Renal cortical epithelial cell (primary cell): ENCODE measurements around the gene TMEFF1. TPM values are rescaled to one million over a fixed set of nuclear protein-coding genes. Genes with fewer than 3 reads are reported as not detected.
"Not testable (repeated sequence)": the region's sequence is repeated elsewhere in the genome, so short reads cannot be mapped to it uniquely, and the experiment has no call there.

ENCODE experiments used
- DNase-seq: peaks from one replicate; pipeline ENCODE4 v3.0.0-alpha.2; 2011; ENCODE audit warnings: low read depth
- total RNA-seq: library from RNA; depleted of rRNA; stranded (reverse); fragments of >200 nt; gene quantifications from 2 replicates; pipeline ENCODE4 v1.2.3, GENCODE V29; 2014

TMEFF1 gene
- total RNA-seq, 1 donor from 2014 or later = 3.5 TPM

DNA sequence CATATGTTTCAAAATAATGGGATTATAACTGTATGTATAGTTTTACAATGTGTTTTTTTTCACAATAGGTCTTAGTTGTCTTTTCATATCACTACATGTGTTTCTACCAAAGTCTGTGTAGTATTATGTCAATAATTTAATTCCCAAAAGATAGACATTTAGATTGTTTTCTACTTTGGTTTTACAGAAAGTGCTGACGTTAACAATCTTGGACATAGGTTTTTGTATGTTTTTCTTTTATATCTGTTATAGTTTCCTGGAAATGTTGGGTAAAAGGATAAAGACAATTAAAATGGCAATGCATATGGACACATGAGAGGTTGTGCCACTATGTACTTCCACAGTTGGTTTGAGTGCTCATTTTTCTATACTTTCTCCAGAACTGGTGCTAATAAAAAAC is 15.2 kb downstream of the TMEFF1 start:
- DNase-seq = no peak

DNA sequence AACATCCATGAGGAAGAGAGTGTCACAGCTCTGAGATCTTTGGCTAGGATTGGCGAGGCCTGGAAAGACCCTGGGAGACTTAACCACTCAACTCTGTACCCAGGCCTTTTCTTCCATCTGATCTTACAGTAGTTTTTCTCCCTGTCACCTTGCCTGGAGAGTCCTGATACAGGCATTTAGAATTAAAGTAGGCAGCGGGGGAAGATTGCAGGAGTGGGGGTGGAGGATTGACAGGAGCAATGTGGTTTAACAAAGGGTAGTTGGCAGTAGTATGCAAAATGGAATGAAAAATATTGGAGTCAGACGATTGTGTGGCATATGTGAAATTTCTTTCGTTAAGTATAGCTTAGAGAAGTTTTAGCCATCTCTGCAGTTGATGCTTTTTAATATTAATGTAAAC is 16.9 kb downstream of the TMEFF1 start:
- no peak for DNase-seq

- peak; percentile 34 for DNase-seq
Measured at GRCh38 chr9:100492952-100493351, 20.0 kb downstream of the TMEFF1 start.

DNA sequence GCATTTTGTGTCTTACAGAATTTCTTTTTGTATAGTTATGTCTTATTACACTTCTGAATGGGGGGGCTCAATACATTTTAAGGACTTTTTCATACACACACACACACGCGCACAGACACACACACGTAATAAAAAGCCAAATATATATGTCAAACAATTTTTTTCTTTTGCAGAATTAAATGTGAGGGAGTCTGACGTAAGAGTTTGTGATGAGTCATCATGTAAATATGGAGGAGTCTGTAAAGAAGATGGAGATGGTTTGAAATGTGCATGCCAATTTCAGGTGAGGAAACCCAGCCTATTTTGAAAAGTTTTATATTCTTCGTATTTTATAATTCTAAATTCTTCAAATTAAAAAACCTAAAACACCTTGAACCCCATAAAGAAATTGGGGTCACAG is 25.6 kb downstream of the TMEFF1 start:
- peak; percentile 19 for DNase-seq

DNA sequence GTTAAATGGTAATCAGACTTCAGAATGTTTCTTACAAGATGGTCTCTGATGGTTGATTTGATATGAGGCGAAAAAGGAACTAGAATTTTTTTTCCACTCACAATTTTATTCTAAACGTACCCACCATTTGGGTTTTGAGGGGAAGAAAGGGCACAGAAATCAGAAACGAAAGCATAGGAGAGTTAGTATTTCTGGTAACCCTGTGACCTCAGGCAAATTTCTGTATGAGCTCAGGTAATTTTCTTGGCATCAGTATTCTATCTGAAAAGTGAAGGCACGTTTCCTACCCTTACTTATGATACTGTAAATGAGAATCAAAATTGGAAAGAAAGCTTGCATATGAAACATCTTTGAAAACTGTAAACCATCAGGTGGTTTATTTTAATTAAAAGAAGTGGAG is 26.5 kb downstream of the TMEFF1 start:
- no peak for DNase-seq

DNA sequence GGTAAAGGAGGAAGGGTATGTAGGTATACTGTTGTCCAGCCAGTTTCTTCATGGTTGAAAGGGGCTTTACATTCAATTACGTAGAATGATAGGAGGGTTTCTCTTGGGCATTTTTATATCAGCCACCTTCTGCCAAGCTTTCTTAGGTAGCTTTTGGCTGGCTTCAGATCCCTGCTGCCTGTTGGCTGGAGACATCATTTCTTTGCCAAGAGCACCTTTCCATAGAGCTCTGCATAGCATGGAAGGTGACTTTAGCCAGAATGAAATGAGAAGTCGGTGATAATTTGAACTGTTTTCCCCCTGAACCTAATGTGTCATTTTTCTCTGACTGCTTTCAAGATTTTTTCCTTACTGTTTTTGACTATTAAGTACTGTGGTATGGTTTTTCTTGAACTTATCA is 26.9 kb downstream of the TMEFF1 start:
- no peak for DNase-seq

GRCh38 chr9:100505564-100506159 is 32.7 kb downstream of the TMEFF1 start:
- peak; percentile 52 for DNase-seq

DNA sequence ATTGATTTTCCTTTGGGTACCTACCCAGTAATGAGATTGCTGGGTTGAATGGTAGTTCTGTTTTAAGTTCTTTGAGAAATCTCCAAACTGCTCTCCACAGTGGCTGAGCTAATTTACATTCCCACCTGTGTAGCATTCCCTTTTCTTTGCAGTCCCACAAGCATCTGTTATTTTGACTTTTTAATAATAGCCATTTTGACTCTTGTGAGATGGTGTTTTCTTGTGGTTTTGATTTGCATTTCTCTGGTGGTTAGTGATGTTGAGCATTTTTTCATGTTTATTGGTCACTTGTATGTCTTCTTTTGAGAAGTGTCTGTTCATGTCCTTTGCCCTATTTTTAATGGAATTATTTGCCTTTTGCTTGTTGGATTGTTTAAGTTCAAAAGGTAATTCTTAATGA is 34.4 kb downstream of the TMEFF1 start:
- DNase-seq = not testable (repeated sequence)

DNA sequence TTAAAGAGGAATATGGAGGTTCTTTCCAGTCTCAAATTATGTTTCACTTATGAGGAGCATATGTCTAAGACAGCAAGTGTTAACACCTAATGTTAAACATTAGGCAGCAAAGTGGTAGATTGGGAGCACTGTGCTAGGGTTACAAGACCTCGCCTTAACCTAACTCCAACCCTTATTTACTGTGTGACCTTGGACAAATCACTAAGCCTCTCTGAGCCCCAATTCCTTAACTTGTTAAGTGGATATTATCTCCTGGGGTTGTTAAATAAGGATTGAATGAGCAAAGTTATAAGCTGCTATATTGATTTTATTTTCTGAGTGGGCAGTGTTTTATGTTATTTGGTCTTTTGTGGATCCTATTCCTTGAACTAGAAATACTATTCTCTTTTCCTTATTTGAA is 38.3 kb downstream of the TMEFF1 start:
- DNase-seq = no peak

GRCh38 chr9:100515578-100516494 is 42.9 kb downstream of the TMEFF1 start:
- peak; percentile 39 for DNase-seq

DNA sequence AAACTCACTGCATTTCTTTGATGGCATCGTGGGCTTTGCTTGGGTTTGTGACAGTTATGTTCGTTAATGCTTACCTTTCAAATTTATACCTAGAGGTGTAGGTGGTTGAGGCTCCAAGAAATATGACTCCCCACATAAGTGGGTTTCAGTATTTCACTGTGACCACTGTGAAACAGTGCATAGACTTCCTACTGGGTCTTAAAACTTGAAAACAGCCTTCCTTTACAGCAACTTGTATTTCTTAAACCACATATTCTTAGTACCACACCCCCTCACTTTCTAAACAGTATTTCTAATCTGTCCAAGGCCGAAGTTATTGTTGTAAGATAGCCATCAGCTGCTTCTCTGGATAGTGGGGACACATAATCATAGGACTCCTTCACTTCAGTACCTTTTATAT is 48.3 kb downstream of the TMEFF1 start:
- no peak for DNase-seq

DNA sequence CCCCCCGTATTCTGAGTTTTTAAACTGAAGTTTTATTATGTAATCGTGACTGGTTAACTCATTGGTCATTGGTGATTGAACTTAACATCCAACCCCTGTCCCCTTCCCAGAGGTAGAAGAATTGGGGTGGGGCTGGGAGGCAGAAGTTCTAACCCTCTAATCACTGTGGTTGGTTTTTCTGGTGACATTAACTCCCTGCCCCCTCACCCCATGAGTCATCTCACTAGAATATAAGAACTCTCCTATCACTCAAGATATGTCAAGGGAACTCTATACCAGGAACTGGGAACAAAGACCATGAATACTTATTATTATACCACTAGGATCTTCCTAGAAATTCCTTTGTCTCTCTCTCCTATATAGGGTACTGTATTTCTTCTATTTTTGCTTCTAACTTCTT is 52.6 kb downstream of the TMEFF1 start:
- peak; percentile 8 for DNase-seq

GRCh38 chr9:100527180-100527794 is 54.3 kb downstream of the TMEFF1 start:
- not testable (repeated sequence) for DNase-seq

- DNase-seq = peak; percentile 4
Measured at GRCh38 chr9:100534401-100534800, 61.5 kb downstream of the TMEFF1 start.

- DNase-seq = no peak
Measured at GRCh38 chr9:100540327-100540726, 67.4 kb downstream of the TMEFF1 start.

- no peak for DNase-seq
Measured at GRCh38 chr9:100549048-100549447, 76.1 kb downstream of the TMEFF1 start.

- DNase-seq = no peak
Measured at GRCh38 chr9:100554935-100555401, 82.0 kb downstream of the TMEFF1 start.

GRCh38 chr9:100555471-100555870 is 82.5 kb downstream of the TMEFF1 start:
- DNase-seq = no peak

DNA sequence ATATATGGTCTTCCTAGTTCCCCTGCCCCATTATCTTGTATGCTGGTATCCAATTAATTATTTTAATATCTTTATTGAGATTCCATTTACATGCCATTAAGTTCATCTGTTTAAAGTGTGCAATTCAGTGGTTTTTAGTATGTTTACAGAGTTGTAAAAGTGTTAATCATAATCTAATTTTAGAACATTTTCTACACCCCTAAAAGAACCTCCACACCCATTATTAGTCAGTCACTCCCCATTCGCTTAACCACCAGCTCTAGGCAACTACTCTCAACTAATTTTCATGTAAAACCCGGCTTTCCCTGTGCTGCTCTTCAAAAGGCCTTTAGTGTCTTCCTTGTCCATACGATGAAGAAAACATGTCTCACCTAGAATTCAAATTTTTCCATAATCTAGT is 84.1 kb downstream of the TMEFF1 start:
- no peak for DNase-seq

DNA sequence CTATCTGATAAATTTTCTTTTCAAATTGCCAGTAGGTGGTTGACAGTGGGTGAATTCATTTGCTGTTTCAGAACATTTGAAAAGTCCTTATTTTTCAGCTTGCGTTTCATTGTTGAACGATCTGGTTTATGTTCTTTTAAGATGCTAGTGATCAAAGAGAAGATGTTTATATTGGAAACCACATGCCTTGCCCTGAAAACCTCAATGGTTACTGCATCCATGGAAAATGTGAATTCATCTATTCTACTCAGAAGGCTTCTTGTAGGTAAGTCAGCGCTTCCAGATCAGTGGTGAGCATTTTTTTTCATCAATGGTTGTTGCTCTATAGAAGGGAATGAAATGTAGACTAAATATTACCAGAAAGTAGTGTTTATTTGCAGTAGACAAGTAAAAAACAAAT is 88.3 kb downstream of the TMEFF1 start:
- peak; percentile 51 for DNase-seq

DNA sequence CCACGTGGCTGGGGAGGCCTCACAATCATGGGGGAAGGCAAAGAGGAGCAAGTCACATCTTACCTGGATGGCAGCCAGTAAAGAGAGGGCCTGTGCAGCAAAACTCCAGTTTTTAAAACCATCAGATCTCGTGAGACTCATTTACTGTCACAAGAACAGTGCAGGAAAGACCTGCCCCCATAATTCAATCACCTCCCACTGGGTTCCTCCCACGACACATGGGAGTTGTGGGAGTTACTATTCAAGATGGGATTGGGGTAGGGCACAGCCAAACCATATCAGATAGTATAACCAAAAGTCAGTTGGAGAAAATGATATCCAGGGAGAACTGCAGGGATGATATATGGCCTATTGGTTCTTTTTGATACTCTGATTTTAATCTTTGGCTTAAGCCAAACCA is 94.9 kb downstream of the TMEFF1 start:
- no peak for DNase-seq

DNA sequence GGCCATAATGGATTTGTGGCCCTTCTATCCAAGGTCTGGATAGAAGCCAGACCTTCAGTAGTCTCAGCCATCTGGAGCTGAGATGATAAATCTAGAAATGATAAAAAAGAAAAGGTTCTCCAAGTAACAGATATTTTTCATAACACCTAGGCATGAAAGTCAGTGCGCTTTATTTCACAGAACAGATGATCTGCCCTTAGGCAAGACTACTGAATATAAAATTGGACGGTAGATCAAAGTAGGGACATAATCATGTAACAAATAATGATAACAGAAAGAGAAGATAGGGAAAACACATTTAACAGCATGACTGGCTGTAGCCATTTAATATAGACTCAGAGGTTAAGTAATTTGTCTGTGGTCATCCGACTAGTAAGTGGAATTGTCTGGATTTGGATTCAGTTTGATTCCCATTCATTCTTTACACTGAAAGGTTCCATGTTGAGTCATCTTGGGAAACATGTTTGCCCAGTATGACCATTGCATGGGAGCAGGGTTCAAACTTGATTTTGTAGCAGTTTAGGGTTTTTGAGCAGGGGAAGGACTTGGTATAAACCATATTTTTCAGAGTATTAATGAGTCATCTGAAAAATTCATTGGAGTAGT is 100.8 kb downstream of the TMEFF1 start:
- peak; percentile 28 for DNase-seq
